Tibial nerve (tissue), 4 donors: ENCODE measurements around the gene NOX3. TPM values are rescaled to one million over a fixed set of nuclear protein-coding genes. Genes with fewer than 3 reads are reported as not detected.

Source experiments
- DNase-seq, 2 donors: peaks; one replicate each; pipeline ENCODE4 v3.0.0-alpha.2; 2019; ENCODE audit warnings: low spot score in 2 of 2
- H3K27ac ChIP-seq, 4 donors: fragments of 200-600 bp; sonication (generic) in 3 of 4; one replicate each; pipeline ENCODE4 v1.5.1; 2017 to 2019; ENCODE audit warnings: mild to moderate bottlenecking in 1 of 4
- H3K27me3 ChIP-seq, 2 donors: fragments of 200-600 bp; sonication (generic) in 1 of 2; one replicate each; pipeline versions ENCODE4 v1.5.1 to v1.6.0; 2017 to 2019
- H3K36me3 ChIP-seq, 3 donors: fragments of 200-600 bp; sonication (generic); one replicate each; pipeline ENCODE4 v1.5.1; 2018 to 2019
- H3K4me1 ChIP-seq, 4 donors: fragments of 200-600 bp; sonication (generic) in 3 of 4; one replicate each; pipeline ENCODE4 v1.5.1; 2017 to 2019
- H3K4me3 ChIP-seq, 4 donors: fragments of 200-600 bp; sonication (generic) in 3 of 4; one replicate each; pipeline ENCODE4 v1.5.1; 2017 to 2019; ENCODE audit warnings: mild to moderate bottlenecking in 1 of 4, moderate library complexity in 1 of 4
- H3K9me3 ChIP-seq, 4 donors: fragments of 200-600 bp; sonication (generic) in 3 of 4; one replicate each; pipeline ENCODE4 v1.5.1; 2017 to 2019
- EP300 ChIP-seq, 2 donors: sonication (generic); formaldehyde crosslinking; IDR thresholded peaks; one replicate each; pipeline ENCODE4 v1.6.1; 2017; ENCODE audit warnings: antibody characterized with exemption in 2 of 2, mild to moderate bottlenecking in 1 of 2
- POLR2A ChIP-seq, 2 donors: fragments of 450-650 bp; IDR thresholded peaks; one replicate each; pipeline ENCODE4 v1.6.1; 2017; ENCODE audit warnings: antibody characterized with exemption in 2 of 2, mild to moderate bottlenecking in 2 of 2, moderate library complexity in 2 of 2
- WGBS, 2 donors: methylation state at CpG; one replicate each; pipeline ENCODE4 v1.1.5; 2018; 5-methylcytosine and 5-hydroxymethylcytosine counted together
- total RNA-seq, 4 donors: library from RNA; depleted of rRNA; stranded (reverse); fragments of >200 nt; gene quantifications; one replicate each; pipeline ENCODE4 v1.1.0, GENCODE V29; 2016
- TF ChIP-seq, protein P1 (sequence below), 5 experiments: fragments of 200-600 bp in 3 of 5; fragments of 450-650 bp in 2 of 5; sonication (generic) in 3 of 5; IDR thresholded peaks; one replicate each; pipeline ENCODE4 v1.5.1; 2016 to 2019; ENCODE audit warnings: antibody characterized with exemption in 5 of 5, mild to moderate bottlenecking in 3 of 5, moderate library complexity in 2 of 5

The NOX3 gene
- total RNA-seq, 4 donors from 2014 or later, result not detected

DNA sequence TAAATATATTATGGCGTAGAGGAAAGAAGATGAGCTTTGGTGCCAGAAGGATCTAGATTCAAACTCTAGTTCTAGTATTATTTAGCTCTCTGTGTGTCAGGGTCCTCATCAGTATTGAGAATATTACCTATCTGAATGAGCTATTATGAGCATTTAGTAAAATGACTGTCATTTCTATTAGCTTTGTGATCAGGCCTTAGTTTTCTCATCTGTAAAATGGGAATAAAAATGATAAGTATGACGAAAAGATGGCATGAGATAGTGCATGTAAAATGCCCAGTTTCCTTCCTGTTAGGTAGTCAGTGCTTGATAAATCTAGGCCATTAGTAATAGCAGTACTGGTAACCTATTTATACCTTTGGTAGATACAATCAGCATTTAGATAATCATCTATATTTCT lies 35.1 kb downstream of the NOX3 start:
- H3K27ac ChIP-seq, result no peak overlapping the region
- no peaks in the 10 kb centered on the region for H3K27me3 ChIP-seq
- no peak overlapping the region for H3K4me3 ChIP-seq
- TF ChIP-seq, protein P1, sequence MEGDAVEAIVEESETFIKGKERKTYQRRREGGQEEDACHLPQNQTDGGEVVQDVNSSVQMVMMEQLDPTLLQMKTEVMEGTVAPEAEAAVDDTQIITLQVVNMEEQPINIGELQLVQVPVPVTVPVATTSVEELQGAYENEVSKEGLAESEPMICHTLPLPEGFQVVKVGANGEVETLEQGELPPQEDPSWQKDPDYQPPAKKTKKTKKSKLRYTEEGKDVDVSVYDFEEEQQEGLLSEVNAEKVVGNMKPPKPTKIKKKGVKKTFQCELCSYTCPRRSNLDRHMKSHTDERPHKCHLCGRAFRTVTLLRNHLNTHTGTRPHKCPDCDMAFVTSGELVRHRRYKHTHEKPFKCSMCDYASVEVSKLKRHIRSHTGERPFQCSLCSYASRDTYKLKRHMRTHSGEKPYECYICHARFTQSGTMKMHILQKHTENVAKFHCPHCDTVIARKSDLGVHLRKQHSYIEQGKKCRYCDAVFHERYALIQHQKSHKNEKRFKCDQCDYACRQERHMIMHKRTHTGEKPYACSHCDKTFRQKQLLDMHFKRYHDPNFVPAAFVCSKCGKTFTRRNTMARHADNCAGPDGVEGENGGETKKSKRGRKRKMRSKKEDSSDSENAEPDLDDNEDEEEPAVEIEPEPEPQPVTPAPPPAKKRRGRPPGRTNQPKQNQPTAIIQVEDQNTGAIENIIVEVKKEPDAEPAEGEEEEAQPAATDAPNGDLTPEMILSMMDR (IDR thresholded peaks at IDR 0.05), result no peak
- H3K36me3 ChIP-seq, result no peaks in the 10 kb centered on the region
- DNase-seq, result no peak
- peaks cover 0 to 26% (median 5%) of the 10 kb centered on the region in 4 donors for H3K4me1 ChIP-seq
- WGBS, 2 donors, result 92 to 93% methylated on average over 2 of the region's 2 CpGs
- H3K9me3 ChIP-seq, result no peaks in the 10 kb centered on the region

DNA sequence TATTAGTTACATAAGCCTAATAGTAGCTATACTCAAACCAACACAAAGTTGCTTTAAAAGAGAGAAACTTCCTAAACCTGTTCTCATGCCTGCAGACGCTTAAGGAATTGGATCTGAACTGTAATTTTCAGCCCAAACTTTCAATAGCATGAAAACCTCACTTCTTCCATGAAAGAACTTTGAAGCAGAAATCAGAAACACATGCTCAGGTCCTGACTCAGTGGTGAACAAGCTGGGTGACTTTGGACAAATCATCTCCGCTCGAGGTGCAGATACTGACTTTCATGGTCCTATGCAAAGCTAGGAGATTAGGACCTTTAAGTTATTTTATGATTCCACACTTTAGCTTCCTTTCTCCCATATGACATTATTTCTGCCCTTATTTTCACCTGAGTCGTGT lies 36.5 kb downstream of the NOX3 start:
- no peak for DNase-seq
- TF ChIP-seq, protein P1 (IDR thresholded peaks at IDR 0.05), result no peak
- TF ChIP-seq EP300 (IDR thresholded peaks at IDR 0.05) (no peak), POLR2A (IDR thresholded peaks at IDR 0.05) (no peak)
- Histone ChIP-seq H3K4me3 (no peak overlapping the region), H3K27ac (peak overlapping the region in 1 of 4 donors; percentile 67), H3K4me1 (peaks cover 0 to 26% (median 5%) of the 10 kb centered on the region in 4 donors), H3K36me3 (no peaks in the 10 kb centered on the region), H3K9me3 (no peaks in the 10 kb centered on the region), H3K27me3 (no peaks in the 10 kb centered on the region)
- WGBS, 2 donors, result 76% methylated on average over 4 of the region's 4 CpGs

DNA sequence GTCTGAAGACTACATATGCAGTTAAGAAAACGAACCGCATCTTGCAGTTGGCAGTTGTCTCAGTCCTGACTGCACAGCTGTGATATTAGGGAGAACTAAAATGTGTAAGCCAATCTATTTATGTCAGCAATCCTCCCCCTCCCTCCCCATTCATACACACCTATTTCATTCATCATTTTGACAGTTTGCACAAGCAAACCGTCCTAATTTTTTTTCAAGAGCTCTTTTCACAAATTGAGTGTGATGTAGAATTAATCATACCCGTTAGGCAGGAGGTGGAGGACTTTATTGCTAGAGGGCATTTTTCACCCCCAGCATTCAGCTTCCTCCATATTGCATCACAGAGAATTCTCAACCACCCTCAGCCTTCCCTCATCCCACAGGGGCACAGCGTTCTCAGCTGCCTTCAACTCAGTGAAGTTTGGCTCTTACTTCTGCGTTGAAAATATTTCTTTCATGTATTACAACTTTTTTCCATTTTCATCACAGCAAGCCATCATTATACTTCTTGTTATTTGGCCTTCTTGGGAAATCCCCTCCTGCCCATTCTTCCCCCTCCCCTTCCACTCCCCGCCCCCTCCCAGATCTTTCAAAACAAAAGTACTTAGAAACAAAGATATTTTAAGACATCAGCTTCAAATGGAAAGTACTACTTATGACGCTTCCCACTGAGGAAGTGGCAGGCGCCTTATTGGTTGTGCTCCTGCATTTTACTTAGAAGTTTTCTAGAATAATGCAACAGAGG lies 37.5 kb downstream of the NOX3 start:
- H3K4me1 ChIP-seq, result peaks cover 0 to 26% (median 5%) of the 10 kb centered on the region in 4 donors
- 16 to 20% methylated on average over 9 of the region's 9 CpGs for WGBS, 2 donors
- no peaks in the 10 kb centered on the region for H3K27me3 ChIP-seq
- DNase-seq, result peak in 1 of 2 donors; percentile 46
- H3K27ac ChIP-seq, result peak overlapping the region in 3 of 4 donors; percentile 5 to 67 (median 39)
- H3K4me3 ChIP-seq, result peak overlapping the region in 2 of 4 donors; percentile 13 to 27
- no peaks in the 10 kb centered on the region for H3K9me3 ChIP-seq
- TF ChIP-seq, protein P1 (IDR thresholded peaks at IDR 0.05), result no peak
- peak in 1 of 2 donors; percentile 48 for TF ChIP-seq EP300 (IDR thresholded peaks at IDR 0.05)
- no peak for TF ChIP-seq POLR2A (IDR thresholded peaks at IDR 0.05)
- no peaks in the 10 kb centered on the region for H3K36me3 ChIP-seq

GRCh38 chr6:155417454-155417853 lies 38.2 kb downstream of the NOX3 start:
- no peak overlapping the region for H3K4me3 ChIP-seq
- TF ChIP-seq POLR2A (IDR thresholded peaks at IDR 0.05) (no peak), EP300 (IDR thresholded peaks at IDR 0.05) (no peak)
- TF ChIP-seq, protein P1 (IDR thresholded peaks at IDR 0.05), result no peak
- WGBS, 2 donors, result 61 to 65% methylated on average over 3 of the region's 3 CpGs
- H3K9me3 ChIP-seq, result no peaks in the 10 kb centered on the region
- H3K4me1 ChIP-seq, result peaks cover 0 to 26% (median 5%) of the 10 kb centered on the region in 4 donors
- peak overlapping the region in 3 of 4 donors; percentile 5 to 67 (median 39) for H3K27ac ChIP-seq
- DNase-seq, result no peak
- H3K36me3 ChIP-seq, result no peaks in the 10 kb centered on the region
- no peaks in the 10 kb centered on the region for H3K27me3 ChIP-seq

- DNase-seq, result no peak
- Histone ChIP-seq H3K27me3 (no peaks in the 10 kb centered on the region), H3K9me3 (no peaks in the 10 kb centered on the region), H3K27ac (no peak overlapping the region), H3K4me3 (no peak overlapping the region), H3K36me3 (no peaks in the 10 kb centered on the region), H3K4me1 (peaks cover 0 to 31% (median 5%) of the 10 kb centered on the region in 4 donors)
- 89 to 92% methylated on average over 4 of the region's 4 CpGs for WGBS, 2 donors
- TF ChIP-seq, protein P1 (IDR thresholded peaks at IDR 0.05), result no peak
- no peak for TF ChIP-seq POLR2A (IDR thresholded peaks at IDR 0.05)
- TF ChIP-seq EP300 (IDR thresholded peaks at IDR 0.05), result no peak
Measured at GRCh38 chr6:155415953-155416352, 39.7 kb downstream of the NOX3 start.
